Activated CD8-positive, alpha-beta memory T cell treated with anti-CD3 and anti-CD28 coated beads, Interleukin-2, amount 10 ng/mL, durations not matched to agents 7 days and 5 days (primary cell): ENCODE data around the gene NEUROD6. TPM values are rescaled to one million over a fixed set of nuclear protein-coding genes. Genes with fewer than 3 reads are reported as not detected.

Experiments
- ATAC-seq: fragments of 150-1000 bp; cut with Tn5 transposase; one replicate; pipeline ENCODE4 v1.10.0; 2021; ENCODE audit warnings: moderate library complexity
- CTCF ChIA-PET: fragments of 350-600 bp; sonication (Branson Sonifier 250); formaldehyde crosslinking; loops from one replicate; lab custom pipeline; 2021; ENCODE audit warnings: antibody characterized with exemption; lab: Charles Lee
- DNase-seq: peaks from one replicate; pipeline ENCODE4 v3.0.0-alpha.2; 2020
- H3K27ac Mint-ChIP-seq: one replicate; pipeline ENCODE4 v1.8.0; 2021; ENCODE audit warnings: mild to moderate bottlenecking, mixed read lengths
- H3K27me3 Mint-ChIP-seq: one replicate; pipeline ENCODE4 v1.8.0; 2021; ENCODE audit warnings: mixed read lengths
- H3K36me3 Mint-ChIP-seq: one replicate; pipeline ENCODE4 v1.8.0; 2021; ENCODE audit warnings: mild to moderate bottlenecking, mixed read lengths
- H3K4me1 Mint-ChIP-seq: one replicate; pipeline ENCODE4 v1.8.0; 2021; ENCODE audit warnings: mixed read lengths
- H3K4me3 Mint-ChIP-seq: one replicate; pipeline ENCODE4 v1.8.0; 2021; ENCODE audit warnings: mild to moderate bottlenecking, moderate library complexity, mixed read lengths
- H3K9me3 Mint-ChIP-seq: one replicate; pipeline ENCODE4 v1.8.0; 2022; ENCODE audit warnings: low read depth, mixed read lengths
- total RNA-seq, 2 experiments: library from RNA; stranded (reverse); gene quantifications; one replicate each; pipeline ENCODE4 v1.2.3, GENCODE V29; 2021

The NEUROD6 gene
- total RNA-seq, 2 experiments from 2014 or later = not detected

GRCh38 chr7:31318313-31318712 lies 22.2 kb downstream of the NEUROD6 start:
- Mint-ChIP-seq H3K27ac (no peak overlapping the region), H3K4me3 (no peak overlapping the region), H3K9me3 (peaks cover 4% of the 10 kb centered on the region), H3K36me3 (no peaks in the 10 kb centered on the region), H3K4me1 (no peaks in the 10 kb centered on the region), H3K27me3 (no peaks in the 10 kb centered on the region)
- CTCF ChIA-PET = no interaction called here
- DNase-seq (no peak), ATAC-seq (no peak)

GRCh38 chr7:31316876-31317275 lies 23.6 kb downstream of the NEUROD6 start:
- Mint-ChIP-seq H3K4me3 (no peak overlapping the region), H3K4me1 (no peaks in the 10 kb centered on the region), H3K27me3 (no peaks in the 10 kb centered on the region), H3K36me3 (no peaks in the 10 kb centered on the region), H3K9me3 (peaks cover 4% of the 10 kb centered on the region), H3K27ac (no peak overlapping the region)
- CTCF ChIA-PET = no interaction called here
- ATAC-seq (no peak), DNase-seq (no peak)

- Mint-ChIP-seq H3K9me3 (peaks cover 4% of the 10 kb centered on the region), H3K4me1 (no peaks in the 10 kb centered on the region), H3K36me3 (no peaks in the 10 kb centered on the region), H3K4me3 (no peak overlapping the region), H3K27ac (no peak overlapping the region), H3K27me3 (no peaks in the 10 kb centered on the region)
- no peak for DNase-seq
- ATAC-seq = no peak
- CTCF ChIA-PET = no interaction called here
These were observed 24.8 kb downstream of the NEUROD6 start for GRCh38 chr7:31315758-31316157.

GRCh38 chr7:31314781-31315180 lies 25.7 kb downstream of the NEUROD6 start:
- H3K27me3 Mint-ChIP-seq = no peaks in the 10 kb centered on the region
- DNase-seq = no peak
- no peak overlapping the region for H3K27ac Mint-ChIP-seq
- H3K4me3 Mint-ChIP-seq = no peak overlapping the region
- no peaks in the 10 kb centered on the region for H3K4me1 Mint-ChIP-seq
- CTCF ChIA-PET = no interaction called here
- H3K9me3 Mint-ChIP-seq = peaks cover 4% of the 10 kb centered on the region
- no peak for ATAC-seq
- H3K36me3 Mint-ChIP-seq = no peaks in the 10 kb centered on the region

- Mint-ChIP-seq H3K9me3 (peaks cover 4% of the 10 kb centered on the region), H3K27ac (no peak overlapping the region), H3K36me3 (no peaks in the 10 kb centered on the region), H3K4me3 (no peak overlapping the region), H3K27me3 (no peaks in the 10 kb centered on the region), H3K4me1 (no peaks in the 10 kb centered on the region)
- CTCF ChIA-PET = no interaction called here
- no peak for ATAC-seq
- no peak for DNase-seq
These were observed 27.6 kb downstream of the NEUROD6 start for GRCh38 chr7:31312889-31313288.

- no peaks in the 10 kb centered on the region for H3K27me3 Mint-ChIP-seq
- ATAC-seq = no peak
- CTCF ChIA-PET = no interaction called here
- H3K4me1 Mint-ChIP-seq = no peaks in the 10 kb centered on the region
- H3K27ac Mint-ChIP-seq = no peak overlapping the region
- H3K36me3 Mint-ChIP-seq = no peaks in the 10 kb centered on the region
- H3K4me3 Mint-ChIP-seq = no peak overlapping the region
- H3K9me3 Mint-ChIP-seq = no peaks in the 10 kb centered on the region
- no peak for DNase-seq
These were observed 29.0 kb downstream of the NEUROD6 start for GRCh38 chr7:31311552-31311951.

GRCh38 chr7:31310321-31310935 lies 30.1 kb downstream of the NEUROD6 start:
- no peaks in the 10 kb centered on the region for H3K36me3 Mint-ChIP-seq
- H3K27ac Mint-ChIP-seq = no peak overlapping the region
- CTCF ChIA-PET = no interaction called here
- H3K4me1 Mint-ChIP-seq = no peaks in the 10 kb centered on the region
- no peaks in the 10 kb centered on the region for H3K27me3 Mint-ChIP-seq
- DNase-seq (no peak), ATAC-seq (no peak)
- no peak overlapping the region for H3K4me3 Mint-ChIP-seq
- H3K9me3 Mint-ChIP-seq = no peaks in the 10 kb centered on the region

GRCh38 chr7:31309407-31309806 lies 31.1 kb downstream of the NEUROD6 start:
- Mint-ChIP-seq H3K4me3 (no peak overlapping the region), H3K4me1 (no peaks in the 10 kb centered on the region), H3K27me3 (no peaks in the 10 kb centered on the region), H3K36me3 (no peaks in the 10 kb centered on the region), H3K27ac (no peak overlapping the region), H3K9me3 (no peaks in the 10 kb centered on the region)
- DNase-seq (no peak), ATAC-seq (no peak)
- CTCF ChIA-PET = no interaction called here

GRCh38 chr7:31308652-31309051 lies 31.9 kb downstream of the NEUROD6 start:
- Mint-ChIP-seq H3K9me3 (no peaks in the 10 kb centered on the region), H3K36me3 (no peaks in the 10 kb centered on the region), H3K27me3 (no peaks in the 10 kb centered on the region), H3K27ac (no peak overlapping the region), H3K4me3 (no peak overlapping the region), H3K4me1 (no peaks in the 10 kb centered on the region)
- DNase-seq (no peak), ATAC-seq (no peak)
- CTCF ChIA-PET = no interaction called here

- DNase-seq = no peak
- no peak for ATAC-seq
- H3K27ac Mint-ChIP-seq = no peak overlapping the region
- H3K36me3 Mint-ChIP-seq = no peaks in the 10 kb centered on the region
- H3K27me3 Mint-ChIP-seq = no peaks in the 10 kb centered on the region
- no peaks in the 10 kb centered on the region for H3K9me3 Mint-ChIP-seq
- no peaks in the 10 kb centered on the region for H3K4me1 Mint-ChIP-seq
- CTCF ChIA-PET = no interaction called here
- H3K4me3 Mint-ChIP-seq = no peak overlapping the region
These were observed 32.6 kb downstream of the NEUROD6 start for GRCh38 chr7:31307972-31308371.

- peaks cover 2% of the 10 kb centered on the region for H3K9me3 Mint-ChIP-seq
- no peak overlapping the region for H3K27ac Mint-ChIP-seq
- no peaks in the 10 kb centered on the region for H3K4me1 Mint-ChIP-seq
These were observed 35.3 kb downstream of the NEUROD6 start for GRCh38 chr7:31305260-31305659.

GRCh38 chr7:31304446-31304845 lies 36.1 kb downstream of the NEUROD6 start:
- Mint-ChIP-seq H3K9me3 (peaks cover 2% of the 10 kb centered on the region), H3K4me1 (no peaks in the 10 kb centered on the region), H3K27ac (no peak overlapping the region), H3K36me3 (no peaks in the 10 kb centered on the region), H3K4me3 (no peak overlapping the region), H3K27me3 (no peaks in the 10 kb centered on the region)
- CTCF ChIA-PET = no interaction called here
- DNase-seq = no peak
- no peak for ATAC-seq

More at GRCh38 chr7:31305260-31305659, 35.3 kb downstream of the NEUROD6 start:
- ATAC-seq (no peak), DNase-seq (no peak)
- Mint-ChIP-seq H3K36me3 (no peaks in the 10 kb centered on the region), H3K4me3 (no peak overlapping the region), H3K27me3 (no peaks in the 10 kb centered on the region)
- CTCF ChIA-PET = interaction anchor here (1.2 kb wide), 1 partner anchor 15 kb away, joined by 3 read pairs; no protein-coding TSS in a partner anchor

GRCh38 chr7:31302356-31302755 lies 38.2 kb downstream of the NEUROD6 start:
- H3K27me3 Mint-ChIP-seq = no peaks in the 10 kb centered on the region
- ATAC-seq (no peak), DNase-seq (no peak)
- H3K9me3 Mint-ChIP-seq = peaks cover 4% of the 10 kb centered on the region
- no peaks in the 10 kb centered on the region for H3K36me3 Mint-ChIP-seq
- no peak overlapping the region for H3K27ac Mint-ChIP-seq
- H3K4me1 Mint-ChIP-seq = no peaks in the 10 kb centered on the region
- no peak overlapping the region for H3K4me3 Mint-ChIP-seq
- CTCF ChIA-PET = no interaction called here

- no peak overlapping the region for H3K27ac Mint-ChIP-seq
- CTCF ChIA-PET = no interaction called here
- H3K36me3 Mint-ChIP-seq = no peaks in the 10 kb centered on the region
- DNase-seq (no peak), ATAC-seq (no peak)
- peaks cover 4% of the 10 kb centered on the region for H3K9me3 Mint-ChIP-seq
- H3K4me3 Mint-ChIP-seq = no peak overlapping the region
- H3K4me1 Mint-ChIP-seq = no peaks in the 10 kb centered on the region
- no peaks in the 10 kb centered on the region for H3K27me3 Mint-ChIP-seq
These were observed 41.2 kb downstream of the NEUROD6 start for GRCh38 chr7:31299336-31299735.

GRCh38 chr7:31290601-31291000 lies 49.9 kb downstream of the NEUROD6 start:
- H3K27me3 Mint-ChIP-seq = no peaks in the 10 kb centered on the region
- H3K27ac Mint-ChIP-seq = no peak overlapping the region
- ATAC-seq (no peak), DNase-seq (no peak)
- H3K4me1 Mint-ChIP-seq = no peaks in the 10 kb centered on the region
- no peaks in the 10 kb centered on the region for H3K36me3 Mint-ChIP-seq
- H3K4me3 Mint-ChIP-seq = no peak overlapping the region
- H3K9me3 Mint-ChIP-seq = no peaks in the 10 kb centered on the region
- CTCF ChIA-PET = no interaction called here
